HG02571 (cell line): ENCODE data around the gene VWA3A.
"Not testable (repeated sequence)": the region's sequence is repeated elsewhere in the genome, so short reads cannot be mapped to it uniquely, and the experiment has no call there.

Experiments
- ATAC-seq: cut with Tn5 transposase; IDR thresholded peaks from one replicate; pipeline ENCODE4 v1.9.1; 2021; ENCODE audit warnings: mild to moderate bottlenecking, moderate library complexity; ENCODE audit not compliant: unreplicated experiment

Gene VWA3A, protein sequence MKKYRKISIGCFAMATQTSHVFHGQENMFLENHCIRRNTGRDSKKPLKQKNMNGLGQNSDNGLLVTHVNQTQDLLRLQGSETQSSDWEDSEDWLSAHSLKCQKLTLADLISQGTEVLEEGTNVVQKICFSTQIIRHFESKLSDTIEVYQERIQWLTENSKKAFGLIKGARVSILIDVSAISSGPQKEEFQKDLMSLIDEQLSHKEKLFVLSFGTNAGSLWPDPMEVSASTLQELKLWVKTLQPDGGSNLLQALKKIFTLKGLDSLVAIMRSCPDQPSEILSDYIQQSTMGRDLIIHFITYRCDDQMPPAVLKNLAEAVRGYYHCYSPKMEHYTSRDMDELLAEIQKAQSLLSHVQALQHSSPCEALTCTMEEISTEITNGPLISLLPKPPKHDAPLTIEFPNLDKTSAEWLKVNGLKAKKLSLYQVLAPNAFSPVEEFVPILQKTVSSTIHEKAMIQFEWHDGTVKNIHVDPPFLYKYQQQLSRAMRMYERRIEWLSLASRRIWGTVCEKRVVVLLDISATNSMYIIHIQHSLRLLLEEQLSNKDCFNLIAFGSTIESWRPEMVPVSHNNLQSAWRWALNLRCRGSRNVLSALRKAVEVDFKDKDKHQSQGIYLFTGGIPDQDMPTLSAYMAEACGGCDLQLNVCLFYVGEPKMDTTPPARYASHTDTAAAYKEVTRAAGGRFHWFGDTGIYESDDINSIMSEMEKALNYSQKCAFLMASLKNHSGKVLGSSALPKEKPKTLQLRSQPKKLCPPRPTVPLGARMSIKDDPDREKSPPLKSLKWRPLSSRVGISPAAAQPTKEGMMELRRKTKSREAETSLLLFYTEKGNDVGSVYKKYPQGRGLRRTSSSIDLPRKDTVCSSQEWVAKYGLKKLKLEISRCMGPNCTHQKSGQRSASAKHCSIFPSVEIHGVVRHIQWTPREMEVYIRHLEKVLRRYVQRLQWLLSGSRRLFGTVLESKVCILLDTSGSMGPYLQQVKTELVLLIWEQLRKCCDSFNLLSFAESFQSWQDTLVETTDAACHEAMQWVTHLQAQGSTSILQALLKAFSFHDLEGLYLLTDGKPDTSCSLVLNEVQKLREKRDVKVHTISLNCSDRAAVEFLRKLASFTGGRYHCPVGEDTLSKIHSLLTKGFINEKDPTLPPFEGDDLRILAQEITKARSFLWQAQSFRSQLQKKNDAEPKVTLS

DNA sequence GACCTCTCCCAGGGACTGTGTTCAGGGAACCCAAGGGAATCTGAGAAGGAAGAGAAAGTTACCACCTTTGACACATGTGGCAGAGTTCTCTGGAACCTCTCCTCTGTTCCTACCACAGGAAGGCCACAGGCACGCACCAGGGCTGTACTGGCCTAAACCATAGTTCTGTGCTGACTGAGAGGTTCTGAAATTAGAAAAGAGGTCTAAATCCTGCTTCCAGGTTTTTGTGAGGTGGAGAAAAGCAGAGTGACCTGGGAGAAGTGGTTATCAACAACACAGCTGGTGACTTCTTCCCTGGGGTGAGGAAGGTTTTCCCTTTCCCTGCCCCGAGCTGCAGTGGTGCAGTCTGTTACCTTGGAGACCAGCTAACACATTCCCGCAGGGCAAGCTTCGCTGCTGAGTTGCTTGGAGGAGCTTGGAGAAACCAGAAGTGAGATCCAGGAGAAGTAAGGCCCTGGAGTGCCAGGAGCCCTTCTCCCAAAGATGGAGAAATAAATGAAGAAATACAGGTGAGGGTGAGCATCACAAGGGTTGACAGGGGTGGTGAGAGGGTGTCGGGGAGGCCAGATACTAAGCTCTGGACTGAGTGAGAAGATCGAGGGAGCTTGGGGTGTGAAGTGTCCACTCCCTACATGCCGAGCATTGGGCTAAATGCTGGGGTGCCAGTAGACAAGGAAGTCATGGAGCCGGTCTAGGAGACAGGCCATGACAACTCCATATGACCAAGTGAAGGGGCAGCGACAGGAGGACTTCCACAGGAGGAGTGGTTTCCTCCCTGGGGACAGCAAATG, at the start of gene VWA3A:
TSS of gene VWA3A (plus strand) at position 399 of the 791 bp plus-strand sequence. CDS start at position 496, 97 bp downstream.
- ATAC-seq = no peak

DNA sequence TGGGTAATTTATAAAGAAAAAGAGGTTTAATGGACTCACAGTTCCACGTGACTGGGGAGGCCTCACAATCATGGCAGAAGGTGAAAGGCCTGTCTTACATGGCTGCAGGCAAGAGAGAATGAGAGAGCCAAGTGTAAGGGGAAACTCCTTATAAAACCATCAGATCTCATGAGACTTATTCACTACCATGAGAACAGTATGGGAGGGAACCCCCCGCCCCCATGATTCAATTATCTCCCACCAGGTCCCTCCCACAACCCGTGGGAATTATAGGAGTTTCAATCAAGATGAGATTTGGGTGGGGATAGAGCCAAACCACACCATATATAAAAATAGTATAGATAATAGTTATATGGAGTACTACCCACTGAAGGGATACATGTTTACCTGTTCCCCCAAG, 48.5 kb upstream of the VWA3A start:
- ATAC-seq = not testable (repeated sequence)

DNA sequence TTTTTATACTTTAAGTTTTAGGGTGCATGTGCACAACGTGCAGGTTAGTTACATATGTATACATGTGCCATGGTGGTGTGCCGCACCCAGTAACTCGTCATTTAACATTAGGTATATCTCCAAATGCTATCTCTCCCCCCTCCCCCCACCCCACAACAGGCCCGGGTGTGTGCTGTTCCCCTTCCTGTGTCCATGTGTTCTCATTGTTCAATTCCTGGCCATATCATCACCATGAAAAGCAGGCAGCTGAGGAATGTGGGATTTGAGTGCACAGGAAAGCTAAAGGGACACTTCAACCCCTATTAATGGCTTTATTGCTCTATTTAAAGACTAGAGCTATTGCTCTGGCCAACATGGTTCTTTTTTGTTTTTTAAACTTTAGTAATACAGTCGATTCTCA, 46.5 kb upstream of the VWA3A start:
- not testable (repeated sequence) for ATAC-seq

DNA sequence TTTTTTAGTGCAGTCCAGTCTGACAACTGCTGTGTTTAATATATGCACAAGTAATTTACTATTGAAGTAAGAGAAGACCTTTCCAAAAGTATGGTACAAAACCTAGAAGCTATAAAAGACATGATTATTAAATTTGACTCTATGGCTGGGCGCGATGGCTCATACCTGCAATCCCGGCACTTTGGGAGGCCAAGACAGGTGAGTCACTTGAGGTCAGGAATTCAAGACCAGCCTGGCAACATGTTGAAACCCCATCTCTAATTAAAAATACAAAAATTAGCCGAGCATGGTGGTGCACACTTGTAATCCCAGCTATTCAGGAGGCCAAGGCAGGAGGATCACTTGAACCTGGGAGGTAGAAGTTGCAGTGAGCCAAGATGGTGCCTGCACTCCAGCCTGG, 41.4 kb upstream of the VWA3A start:
- no peak for ATAC-seq

DNA sequence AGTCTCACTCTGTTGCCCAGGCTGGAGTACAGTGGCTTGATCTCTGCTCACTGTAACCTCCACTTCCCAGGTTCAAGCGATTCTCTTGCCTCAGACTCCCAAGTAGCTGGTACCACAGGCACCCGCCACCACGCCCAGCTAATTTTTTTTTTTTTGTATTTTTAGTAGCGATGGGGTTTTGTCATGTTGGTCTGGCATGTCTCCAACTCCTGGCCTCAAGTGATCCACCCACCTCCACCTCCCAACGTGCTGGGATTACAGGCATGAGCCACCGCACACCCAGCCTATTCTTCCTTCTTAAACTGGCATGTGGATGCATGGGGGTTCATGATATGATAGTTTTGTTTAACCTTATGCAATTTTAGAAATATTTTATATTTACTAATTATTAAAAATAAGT, 39.4 kb upstream of the VWA3A start:
- ATAC-seq = no peak

DNA sequence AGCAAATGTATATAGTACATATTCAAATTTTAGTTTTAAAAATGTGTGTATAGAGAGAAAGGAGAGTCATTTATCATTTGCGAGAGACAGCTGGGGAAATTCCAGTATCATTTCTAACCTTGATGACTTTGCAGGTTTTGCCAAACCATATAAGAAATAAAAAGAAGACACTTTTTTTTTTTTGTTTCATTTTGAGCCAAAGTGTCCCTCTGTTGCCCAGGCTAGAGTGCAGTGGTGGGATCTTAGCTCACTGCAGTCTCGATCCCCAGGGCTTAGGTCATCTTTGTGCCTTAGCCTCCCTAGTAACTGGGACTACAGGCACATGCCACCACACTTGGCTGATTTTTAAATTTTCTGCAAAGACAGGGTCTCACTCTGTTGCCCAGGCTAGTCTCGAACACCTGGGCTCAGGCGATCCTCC, 38.4 kb upstream of the VWA3A start:
- no peak for ATAC-seq

DNA sequence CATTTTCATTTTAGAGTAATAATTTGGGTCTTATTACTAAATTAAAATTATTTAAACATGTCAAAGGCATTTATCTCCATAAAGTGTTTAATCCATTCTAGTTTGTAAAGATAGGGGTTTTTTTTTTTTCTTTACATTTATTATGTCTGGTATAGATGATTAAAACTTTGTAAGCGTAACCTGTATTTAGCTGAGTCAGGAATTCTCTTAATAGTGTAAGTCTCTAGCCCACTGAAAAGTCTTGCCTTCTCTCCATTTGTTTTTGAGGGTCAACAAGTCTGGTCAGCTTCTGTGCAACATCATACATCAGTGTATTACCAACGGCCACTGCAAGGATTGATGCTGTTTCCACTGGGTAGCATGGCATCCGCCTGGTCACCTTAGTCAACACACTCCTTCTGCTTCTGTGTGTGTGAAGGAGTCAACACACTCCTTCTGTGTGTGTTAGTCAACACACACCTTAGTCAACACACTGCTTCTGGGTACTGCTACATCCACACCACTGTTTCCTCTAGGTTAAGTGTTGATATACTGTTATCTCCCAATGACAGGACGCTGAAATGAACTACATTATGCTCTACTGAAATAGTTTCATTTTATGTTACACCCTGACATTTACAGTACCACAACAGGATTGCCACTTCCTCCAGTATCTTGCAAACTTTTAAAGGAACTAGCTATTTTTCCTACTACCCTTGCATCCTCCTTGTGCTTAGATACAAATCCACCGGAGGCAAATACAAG, 37.3 kb upstream of the VWA3A start:
- ATAC-seq = no peak

DNA sequence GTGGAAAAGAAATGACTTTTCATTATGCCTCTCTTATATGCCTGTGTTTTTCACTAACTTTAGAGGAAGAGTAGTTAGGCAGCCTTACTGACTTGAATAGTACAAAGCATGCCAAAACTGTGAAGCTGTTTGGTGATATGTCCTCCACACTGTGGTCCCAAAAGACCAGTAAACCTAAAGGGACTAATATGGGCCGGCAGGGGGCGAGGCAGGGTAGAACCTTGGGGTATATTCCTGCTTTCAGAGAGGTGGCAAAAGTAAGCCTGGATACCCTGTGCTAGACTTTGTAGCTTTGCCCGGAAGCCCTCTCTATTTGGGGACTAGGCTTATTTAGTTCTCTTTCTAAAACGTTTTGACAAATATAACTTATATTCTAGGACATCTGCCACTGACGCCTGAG, 36.5 kb upstream of the VWA3A start:
- no peak for ATAC-seq

DNA sequence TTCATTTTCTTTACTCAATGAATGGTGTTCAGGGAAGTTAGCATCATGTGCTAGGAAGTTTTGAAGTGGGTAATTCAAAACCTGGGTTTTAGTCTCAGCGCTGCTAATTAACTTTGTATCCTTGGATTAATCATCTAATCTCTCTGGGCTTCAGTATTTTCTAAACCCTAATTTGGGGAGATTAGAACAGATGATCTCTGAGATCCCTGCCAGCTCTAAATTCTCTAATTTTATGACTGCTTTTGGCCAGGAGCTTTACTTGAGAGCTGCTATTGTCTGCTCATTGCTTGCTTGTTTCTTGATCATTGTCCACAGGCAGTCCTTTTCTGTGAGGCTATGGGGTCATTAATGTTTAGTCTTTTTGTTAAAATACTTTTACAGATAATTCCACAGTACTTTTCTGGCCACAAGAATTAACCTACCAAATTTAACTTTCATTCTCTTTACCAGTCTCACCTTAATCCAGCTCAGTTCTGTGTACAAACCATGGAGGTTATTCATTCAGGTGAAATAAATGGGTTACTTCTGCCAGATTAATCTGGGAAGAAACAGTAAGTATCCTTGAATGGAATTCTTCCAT, 28.4 kb upstream of the VWA3A start:
- ATAC-seq = no peak

DNA sequence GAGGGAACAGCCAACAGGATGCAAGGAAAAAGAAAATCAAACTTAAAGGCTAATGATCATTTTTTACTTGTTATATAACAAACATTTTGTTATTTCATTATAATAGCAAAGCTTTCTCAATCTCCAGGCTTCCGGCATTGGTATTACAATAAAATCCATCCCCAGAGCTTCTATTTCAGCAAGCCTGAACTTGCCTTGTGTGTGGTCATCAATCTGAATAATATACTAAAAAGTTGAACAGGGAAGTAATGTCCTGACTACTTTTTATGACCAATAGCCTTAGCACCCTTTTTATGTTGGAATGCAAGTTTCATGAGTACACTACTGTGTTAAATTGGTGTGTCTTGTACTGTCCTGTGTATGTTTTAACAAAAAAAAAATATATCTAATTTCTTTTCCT, 27.1 kb upstream of the VWA3A start:
- no peak for ATAC-seq

DNA sequence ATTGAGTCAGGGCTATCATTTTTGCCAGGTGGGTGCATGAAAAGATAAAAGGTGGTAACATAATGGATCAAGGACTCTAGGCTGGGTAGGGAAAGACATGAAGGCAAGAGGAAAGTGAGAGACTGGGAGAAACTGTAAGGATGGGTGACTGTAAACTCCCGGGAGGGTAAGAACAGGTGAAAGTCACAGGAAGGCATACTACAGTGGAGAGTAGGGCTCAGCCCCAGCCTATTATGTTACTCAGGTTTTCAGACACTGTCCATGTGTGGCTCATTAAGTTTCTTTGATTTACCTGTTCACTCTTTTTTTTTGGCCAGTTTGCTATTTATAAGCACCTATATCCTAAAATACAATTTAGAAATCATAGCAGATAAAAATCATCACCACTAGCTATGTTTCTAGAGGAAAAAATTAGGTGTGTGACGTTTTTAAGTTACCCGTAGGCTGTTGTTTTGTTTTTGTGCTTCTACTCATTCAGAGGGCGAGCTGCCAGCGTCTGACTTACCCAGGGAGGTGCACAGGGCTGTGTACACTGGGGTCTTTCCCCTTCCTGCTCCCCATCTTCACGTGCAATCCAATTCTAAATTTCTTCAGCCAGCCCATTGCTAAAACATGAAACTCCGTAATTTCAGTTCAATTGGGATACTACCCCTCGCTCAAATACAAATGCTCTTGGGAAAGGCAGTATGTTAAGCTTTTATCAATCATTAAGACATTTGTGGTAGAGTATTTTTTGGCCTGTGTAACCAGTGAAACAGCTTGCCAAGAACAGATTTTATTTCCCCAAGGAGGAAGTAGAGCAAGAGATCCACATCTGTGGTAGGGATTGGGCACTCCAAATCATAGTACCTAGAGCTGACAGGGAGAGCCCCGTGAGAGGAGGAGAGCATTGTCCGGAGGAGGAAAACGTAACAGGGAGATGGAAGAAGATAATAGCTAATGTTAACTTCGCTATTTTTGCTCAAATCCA, 21.7 kb upstream of the VWA3A start:
- no peak for ATAC-seq

DNA sequence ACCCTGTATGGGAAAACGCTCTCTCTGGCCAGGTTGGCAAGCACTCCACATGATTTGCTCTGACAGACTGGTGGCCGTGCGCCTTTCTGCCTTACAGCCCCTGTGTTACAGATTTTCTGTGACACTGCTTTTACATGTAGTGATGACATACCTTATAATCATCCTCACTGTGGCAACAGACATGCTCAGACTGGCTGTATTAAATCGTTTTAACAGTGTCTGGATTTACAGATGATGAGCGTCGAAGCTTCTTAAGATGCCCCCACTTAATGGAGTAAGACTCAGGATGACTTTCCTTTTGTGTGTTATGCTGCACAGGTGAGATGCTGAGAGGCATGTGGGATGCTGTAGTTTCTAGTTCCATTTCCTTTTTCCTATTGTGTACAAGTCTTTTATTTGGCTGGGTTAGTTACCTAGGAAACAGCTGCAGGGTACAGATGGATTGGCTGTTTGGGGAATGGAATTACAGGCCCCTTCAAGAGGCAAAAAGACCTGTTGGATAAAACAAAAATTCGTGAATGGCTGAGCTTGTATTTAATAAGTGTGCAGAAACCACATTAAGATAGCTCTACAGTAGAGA, 20.9 kb upstream of the VWA3A start:
- ATAC-seq = no peak

DNA sequence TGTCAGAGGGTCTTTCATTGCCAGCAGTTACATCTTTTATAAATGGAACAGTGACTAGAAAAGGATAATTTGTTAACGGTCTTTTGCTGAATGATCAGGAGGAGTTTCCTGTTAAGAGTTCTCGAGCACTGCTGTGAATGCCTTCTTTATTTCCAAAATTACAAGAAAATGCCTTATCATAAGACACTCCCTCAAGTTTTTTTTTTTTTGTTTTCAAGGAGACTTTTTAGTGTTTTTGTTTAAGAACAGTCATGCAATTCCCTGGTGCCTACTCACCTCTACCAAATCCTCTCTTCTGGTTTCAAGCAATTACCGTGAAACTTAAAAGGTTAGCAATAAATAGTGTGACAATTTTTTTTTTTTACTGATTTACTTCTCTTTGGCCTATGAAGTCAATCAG, 19.0 kb upstream of the VWA3A start:
- ATAC-seq = no peak

DNA sequence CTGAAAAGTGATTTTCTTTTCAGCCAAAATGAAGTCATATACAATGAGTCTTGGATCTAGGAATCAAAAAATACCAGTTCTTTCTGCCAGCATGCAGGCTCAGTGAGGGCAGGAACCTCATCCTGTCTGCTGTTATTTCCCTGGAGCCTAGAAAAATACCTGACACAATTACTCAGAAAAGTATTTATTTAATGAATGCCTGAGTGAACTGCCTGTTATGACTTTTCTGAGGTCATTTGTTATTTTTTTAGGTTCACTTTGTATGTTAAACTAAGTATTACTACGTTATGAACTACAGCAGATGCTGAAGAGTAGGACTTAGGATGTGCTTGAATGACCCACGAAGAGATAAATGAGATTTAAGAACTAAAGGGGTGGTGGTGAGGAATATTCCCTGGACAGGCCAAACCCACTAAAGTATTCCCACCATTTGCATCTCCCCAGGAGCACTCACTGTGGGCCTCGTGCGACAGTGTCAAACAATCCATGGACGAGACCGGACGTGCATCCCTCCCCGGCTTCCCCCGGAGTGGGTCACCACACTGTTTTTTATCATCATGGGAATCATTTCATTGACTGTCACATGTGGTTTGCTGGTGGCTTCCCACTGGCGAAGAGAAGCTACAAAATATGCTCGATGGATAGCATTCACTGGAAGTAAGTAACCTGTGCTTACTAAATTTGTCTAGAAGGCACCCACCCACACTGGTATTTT, 17.1 kb upstream of the VWA3A start:
- ATAC-seq = no peak

DNA sequence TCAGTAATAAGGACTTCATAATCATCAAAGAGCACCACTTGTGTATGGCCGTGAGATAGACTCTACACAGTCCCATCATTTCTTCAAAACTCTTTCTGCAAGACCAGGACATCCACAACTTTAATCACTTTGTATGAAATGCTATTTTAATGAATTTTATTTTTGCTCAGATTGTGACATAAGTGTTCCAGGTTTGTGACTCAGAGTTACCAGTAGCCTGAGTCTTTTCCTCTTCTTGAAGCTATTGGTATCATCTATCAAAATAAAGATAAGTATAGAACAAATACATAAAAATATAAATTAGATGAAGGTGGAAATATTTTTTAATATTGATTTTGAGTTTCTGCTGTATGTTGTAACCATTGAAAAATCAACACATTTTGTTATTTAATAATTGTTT, 16.6 kb upstream of the VWA3A start:
- no peak for ATAC-seq

DNA sequence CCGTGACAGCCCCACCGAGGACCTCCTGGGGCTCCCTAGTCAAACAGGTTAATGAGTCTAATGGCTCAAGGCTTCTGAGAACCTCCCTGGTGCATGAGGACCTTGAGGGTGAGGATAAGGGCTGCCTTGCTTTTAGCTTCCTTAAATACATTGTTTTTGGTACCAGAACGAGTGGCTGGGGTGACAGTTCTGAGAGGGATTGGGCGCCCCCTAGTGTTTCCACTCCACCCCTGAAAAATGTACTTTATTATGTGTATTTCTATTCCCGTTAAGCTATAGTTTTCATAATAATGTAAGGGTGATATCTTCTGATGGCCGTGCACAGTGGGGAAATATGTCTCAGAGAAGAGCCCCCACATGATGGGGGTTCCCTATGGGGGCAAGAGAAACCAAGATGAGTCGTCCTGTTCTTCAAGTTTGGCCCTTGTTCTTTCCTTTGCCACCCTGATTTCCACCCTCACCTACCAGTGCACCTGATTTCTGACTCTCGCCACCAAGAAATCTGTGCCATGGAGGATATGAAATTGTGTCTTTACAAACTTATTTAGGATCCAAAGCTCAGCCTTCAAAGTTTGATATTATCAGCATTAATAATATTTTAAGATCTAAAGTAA, 14.5 kb upstream of the VWA3A start:
- no peak for ATAC-seq

DNA sequence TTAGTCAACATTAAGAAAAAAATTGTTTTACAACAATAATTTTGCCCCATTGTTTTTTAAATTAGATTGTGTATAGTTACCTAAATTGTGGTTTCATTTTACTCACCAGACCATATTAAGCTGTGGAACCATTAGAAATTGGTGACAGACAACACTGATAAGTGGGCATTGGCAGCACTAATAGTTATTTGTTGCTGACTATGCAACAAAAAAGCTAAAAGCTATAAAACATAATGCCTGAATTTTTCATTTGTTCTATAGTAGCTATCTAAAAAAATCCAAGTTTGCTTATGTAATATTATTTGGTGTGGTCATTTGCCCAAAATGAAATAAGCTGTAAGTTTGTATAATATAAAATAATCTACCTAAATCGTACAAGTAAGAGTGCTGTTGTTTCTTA, 13.7 kb upstream of the VWA3A start:
- ATAC-seq = no peak
